Ishikawa (cell line): ENCODE results near the gene ANAPC2.

Experiments
- CEBPB ChIP-seq: IDR thresholded peaks from 2 replicates; pipeline ENCODE4 v1.6.1; 2012
- CREB1 ChIP-seq: IDR thresholded peaks from 2 replicates; pipeline ENCODE4 v1.6.1; 2012; ENCODE audit warnings: low read depth
- EGR1 ChIP-seq: IDR thresholded peaks from 2 replicates; pipeline ENCODE4 v1.6.1; 2012
- EP300 ChIP-seq: IDR thresholded peaks from 2 replicates; pipeline ENCODE4 v1.6.1; 2012; ENCODE audit warnings: borderline replicate concordance
- FOXM1 ChIP-seq: IDR thresholded peaks from 2 replicates; pipeline ENCODE4 v1.6.1; 2012; ENCODE audit warnings: low read depth, borderline replicate concordance
- NFIC ChIP-seq: IDR thresholded peaks from 2 replicates; pipeline ENCODE4 v1.6.1; 2012
- RAD21 ChIP-seq: IDR thresholded peaks from 2 replicates; pipeline ENCODE4 v1.6.1; 2012; ENCODE audit warnings: low read depth
- TAF1 ChIP-seq: IDR thresholded peaks from 2 replicates; pipeline ENCODE4 v1.6.1; 2012; ENCODE audit warnings: low read depth, mild to moderate bottlenecking
- TCF12 ChIP-seq: IDR thresholded peaks from 2 replicates; pipeline ENCODE4 v1.6.1; 2012; ENCODE audit warnings: low read depth
- TEAD4 ChIP-seq: IDR thresholded peaks from 2 replicates; pipeline ENCODE4 v1.6.1; 2012
- YY1 ChIP-seq: IDR thresholded peaks from 2 replicates; pipeline ENCODE4 v1.6.1; 2012; ENCODE audit warnings: low read depth
- ZBTB7A ChIP-seq: IDR thresholded peaks from 2 replicates; pipeline ENCODE4 v1.6.1; 2012; ENCODE audit warnings: low read depth
- TF ChIP-seq, protein P1 (sequence below): IDR thresholded peaks from 2 replicates; pipeline ENCODE4 v1.6.1; 2012; ENCODE audit warnings: low read depth, mild to moderate bottlenecking
- TF ChIP-seq, protein P2 (sequence below): IDR thresholded peaks from 2 replicates; pipeline ENCODE4 v1.6.1; 2012
- TF ChIP-seq, protein P3 (sequence below): IDR thresholded peaks from 2 replicates; pipeline ENCODE4 v1.6.1; 2012

Gene ANAPC2

DNA sequence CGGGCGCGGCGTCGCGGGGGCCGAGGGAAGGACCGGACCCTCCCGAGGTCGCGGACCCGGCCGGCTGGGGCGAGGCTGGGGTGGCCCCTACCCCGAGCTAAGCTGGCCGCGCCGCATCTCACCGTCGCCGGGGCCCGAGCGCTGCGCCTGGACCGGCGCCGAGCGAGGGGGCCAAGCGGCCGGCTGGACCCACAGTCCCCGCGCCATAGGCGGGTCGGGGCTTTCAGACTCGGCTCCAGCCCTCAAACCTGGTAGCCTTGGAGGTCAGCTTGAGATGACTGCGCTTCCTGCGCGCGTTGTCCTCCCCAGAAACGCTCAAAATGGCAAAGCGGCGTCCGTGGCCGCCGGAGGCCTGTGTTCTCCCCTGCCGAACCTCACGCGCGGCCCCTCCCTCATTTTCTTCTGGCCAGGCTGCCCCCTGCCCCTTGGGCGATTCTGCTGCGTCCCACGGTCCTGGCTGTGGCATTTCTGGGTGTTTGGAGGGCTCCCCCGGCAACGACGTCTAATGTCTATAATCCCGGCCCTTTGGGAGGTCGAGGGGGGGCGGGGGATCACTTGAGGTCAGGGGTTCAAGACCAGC, 58.1 kb downstream of the ANAPC2 start:
- TF ChIP-seq NFIC (no peak), CEBPB (no peak), TEAD4 (no peak), ZBTB7A (no peak), TCF12 (no peak), EP300 (no peak), EGR1 (no peak), CREB1 (no peak), RAD21 (no peak), FOXM1 (no peak), YY1 (no peak), TAF1 (no peak)
- TF ChIP-seq, protein P1, sequence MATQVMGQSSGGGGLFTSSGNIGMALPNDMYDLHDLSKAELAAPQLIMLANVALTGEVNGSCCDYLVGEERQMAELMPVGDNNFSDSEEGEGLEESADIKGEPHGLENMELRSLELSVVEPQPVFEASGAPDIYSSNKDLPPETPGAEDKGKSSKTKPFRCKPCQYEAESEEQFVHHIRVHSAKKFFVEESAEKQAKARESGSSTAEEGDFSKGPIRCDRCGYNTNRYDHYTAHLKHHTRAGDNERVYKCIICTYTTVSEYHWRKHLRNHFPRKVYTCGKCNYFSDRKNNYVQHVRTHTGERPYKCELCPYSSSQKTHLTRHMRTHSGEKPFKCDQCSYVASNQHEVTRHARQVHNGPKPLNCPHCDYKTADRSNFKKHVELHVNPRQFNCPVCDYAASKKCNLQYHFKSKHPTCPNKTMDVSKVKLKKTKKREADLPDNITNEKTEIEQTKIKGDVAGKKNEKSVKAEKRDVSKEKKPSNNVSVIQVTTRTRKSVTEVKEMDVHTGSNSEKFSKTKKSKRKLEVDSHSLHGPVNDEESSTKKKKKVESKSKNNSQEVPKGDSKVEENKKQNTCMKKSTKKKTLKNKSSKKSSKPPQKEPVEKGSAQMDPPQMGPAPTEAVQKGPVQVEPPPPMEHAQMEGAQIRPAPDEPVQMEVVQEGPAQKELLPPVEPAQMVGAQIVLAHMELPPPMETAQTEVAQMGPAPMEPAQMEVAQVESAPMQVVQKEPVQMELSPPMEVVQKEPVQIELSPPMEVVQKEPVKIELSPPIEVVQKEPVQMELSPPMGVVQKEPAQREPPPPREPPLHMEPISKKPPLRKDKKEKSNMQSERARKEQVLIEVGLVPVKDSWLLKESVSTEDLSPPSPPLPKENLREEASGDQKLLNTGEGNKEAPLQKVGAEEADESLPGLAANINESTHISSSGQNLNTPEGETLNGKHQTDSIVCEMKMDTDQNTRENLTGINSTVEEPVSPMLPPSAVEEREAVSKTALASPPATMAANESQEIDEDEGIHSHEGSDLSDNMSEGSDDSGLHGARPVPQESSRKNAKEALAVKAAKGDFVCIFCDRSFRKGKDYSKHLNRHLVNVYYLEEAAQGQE, result no peak
- TF ChIP-seq, protein P2, sequence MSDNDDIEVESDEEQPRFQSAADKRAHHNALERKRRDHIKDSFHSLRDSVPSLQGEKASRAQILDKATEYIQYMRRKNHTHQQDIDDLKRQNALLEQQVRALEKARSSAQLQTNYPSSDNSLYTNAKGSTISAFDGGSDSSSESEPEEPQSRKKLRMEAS, result no peak
- TF ChIP-seq, protein P3, sequence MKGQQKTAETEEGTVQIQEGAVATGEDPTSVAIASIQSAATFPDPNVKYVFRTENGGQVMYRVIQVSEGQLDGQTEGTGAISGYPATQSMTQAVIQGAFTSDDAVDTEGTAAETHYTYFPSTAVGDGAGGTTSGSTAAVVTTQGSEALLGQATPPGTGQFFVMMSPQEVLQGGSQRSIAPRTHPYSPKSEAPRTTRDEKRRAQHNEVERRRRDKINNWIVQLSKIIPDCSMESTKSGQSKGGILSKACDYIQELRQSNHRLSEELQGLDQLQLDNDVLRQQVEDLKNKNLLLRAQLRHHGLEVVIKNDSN, result no peak

DNA sequence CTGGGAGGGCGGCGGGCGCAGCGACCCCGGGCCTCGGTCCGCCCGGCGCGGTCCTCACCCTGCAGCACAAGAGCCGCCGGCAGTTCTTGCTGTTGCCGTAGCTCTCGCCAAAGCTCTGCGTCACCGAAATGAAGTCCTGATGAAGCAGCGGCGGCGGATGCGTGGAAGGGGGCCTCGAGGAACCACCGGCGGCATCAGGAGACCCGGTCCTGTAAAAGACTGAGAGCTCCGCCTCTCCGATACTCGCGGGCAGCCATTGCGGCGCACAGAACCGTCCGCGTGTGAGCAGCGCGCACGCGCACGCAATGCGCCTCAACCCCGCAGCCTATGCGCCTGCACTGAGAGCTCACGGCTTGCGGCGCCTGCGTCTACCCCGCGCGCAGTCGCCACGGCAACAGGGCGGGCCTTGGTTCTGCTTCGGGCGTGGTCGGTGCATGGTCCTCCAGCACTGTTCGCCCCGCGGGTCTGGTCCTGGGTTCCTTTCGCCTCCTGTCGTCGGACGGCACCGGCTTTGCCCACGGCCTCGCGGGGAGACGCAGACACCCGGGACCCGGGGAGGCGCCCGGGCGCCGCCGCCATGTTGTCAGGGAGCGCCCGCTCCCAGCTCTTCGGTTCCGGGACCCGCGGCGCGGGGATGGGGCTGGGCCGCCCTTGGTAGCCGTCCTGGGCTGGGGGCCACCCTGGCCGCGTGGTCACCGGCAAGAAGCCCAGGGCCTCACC, 58.7 kb downstream of the ANAPC2 start:
- TF ChIP-seq CREB1 (no peak), TCF12 (no peak; the same call in 1 of the 2 replicates), ZBTB7A (no peak; the same call in 1 of the 2 replicates), EP300 (no peak), FOXM1 (no peak), NFIC (no peak), CEBPB (no peak), RAD21 (no peak), TEAD4 (peak; percentile 17; the same call in 1 of the 2 replicates), EGR1 (0 out of 2 replicates have a peak, but pooled peaks have one; percentile 35), YY1 (peak; percentile 92), TAF1 (peak; percentile 96)
- TF ChIP-seq, protein P1, result no peak; the same call in 1 of the 2 replicates
- TF ChIP-seq, protein P3, result no peak; the same call in 1 of the 2 replicates
- TF ChIP-seq, protein P2, result peak; percentile 86

DNA sequence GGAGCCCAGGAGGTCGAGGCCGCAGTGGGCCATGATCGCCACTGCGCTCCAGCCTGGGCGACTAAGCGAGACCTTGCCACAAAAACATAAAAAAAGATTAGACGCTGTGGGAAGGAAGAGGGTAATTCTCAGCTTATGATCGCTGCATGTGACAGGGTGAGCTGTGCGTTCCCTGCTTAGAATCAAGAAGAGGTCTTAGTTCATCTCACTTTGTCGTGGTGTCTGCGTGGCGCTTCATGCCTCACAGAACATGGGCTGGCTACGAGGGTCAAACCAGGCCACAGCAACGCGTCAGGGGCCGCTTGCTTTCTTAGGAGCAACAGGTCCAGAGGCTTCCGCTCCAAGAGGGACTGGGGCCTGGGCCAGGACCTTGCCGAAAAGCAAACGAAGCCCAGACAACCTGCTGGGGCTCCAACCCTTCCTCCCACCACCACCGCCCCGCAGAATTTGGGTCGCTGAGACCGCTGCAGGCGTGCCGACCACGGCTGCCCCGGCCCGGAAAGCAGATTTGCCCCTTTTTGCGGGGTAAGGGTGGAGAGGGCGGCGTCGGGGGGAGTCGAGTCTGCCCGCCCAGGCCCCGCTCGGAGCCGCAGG, 59.4 kb downstream of the ANAPC2 start:
- TF ChIP-seq ZBTB7A, result no peak
- TF ChIP-seq YY1, result no peak
- TF ChIP-seq, protein P3, result no peak
- no peak for TF ChIP-seq EGR1
- no peak for TF ChIP-seq FOXM1
- no peak for TF ChIP-seq TAF1
- TF ChIP-seq, protein P2, result no peak
- no peak for TF ChIP-seq NFIC
- no peak for TF ChIP-seq RAD21
- no peak for TF ChIP-seq TCF12
- no peak for TF ChIP-seq TEAD4
- TF ChIP-seq, protein P1, result no peak
- no peak for TF ChIP-seq EP300
- TF ChIP-seq CREB1, result no peak
